ENCODE measurements around the gene RUSC2. TPM values are rescaled to one million over a fixed set of nuclear protein-coding genes. Genes with fewer than 3 reads are reported as not detected.

RUSC2 gene
- total and polyA plus RNA-seq, 2 donors (not counting 1 experiment from before 2014, with no cell fraction given), result 0.27 to 0.76 TPM

Other genes starting within 250 kb of the RUSC2 start
- 94.1 and 94.6 TPM in 2 replicates for gene TESK1, start 115.2 kb downstream of the RUSC2 start, total RNA-seq
- gene TESK1, start 115.2 kb downstream of the RUSC2 start, polyA plus RNA-seq, result 43.6 and 43.8 TPM in 2 replicates
- 94.6 and 110 TPM in 2 replicates for gene CD72, start 128.3 kb downstream of the RUSC2 start, total RNA-seq
- 436 and 651 TPM in 2 replicates for gene CD72, start 128.3 kb downstream of the RUSC2 start, polyA plus RNA-seq
- gene SIT1, start 160.8 kb downstream of the RUSC2 start, total RNA-seq, result 38.5 and 39.5 TPM in 2 replicates
- gene SIT1, start 160.8 kb downstream of the RUSC2 start, polyA plus RNA-seq, result 26.9 and 37.1 TPM in 2 replicates
- gene RMRP, start 167.9 kb downstream of the RUSC2 start, total RNA-seq, result 7,890 and 7,920 TPM in 2 replicates
- not detected in 2 replicates for gene RMRP, start 167.9 kb downstream of the RUSC2 start, polyA plus RNA-seq
- gene CCDC107, start 168.2 kb downstream of the RUSC2 start, total RNA-seq, result 33.8 and 41.6 TPM in 2 replicates
- 22.4 and 22.5 TPM in 2 replicates for gene CCDC107, start 168.2 kb downstream of the RUSC2 start, polyA plus RNA-seq
- 0.53 and 0.62 TPM in 2 replicates for gene ARHGEF39, start 175.1 kb downstream of the RUSC2 start, total RNA-seq
- 0.35 and 0.40 TPM in 2 replicates for gene ARHGEF39, start 175.1 kb downstream of the RUSC2 start, polyA plus RNA-seq
- not detected in 2 replicates for gene CA9, start 183.8 kb downstream of the RUSC2 start, total RNA-seq
- gene CA9, start 183.8 kb downstream of the RUSC2 start, polyA plus RNA-seq, result not detected in 2 replicates
- 6.0 and 6.3 TPM in 2 replicates for gene TPM2, start 199.8 kb downstream of the RUSC2 start, total RNA-seq
- gene TPM2, start 199.8 kb downstream of the RUSC2 start, polyA plus RNA-seq, result 2.4 and 9.8 TPM in 2 replicates
- gene TLN1, start 242.1 kb downstream of the RUSC2 start, total RNA-seq, result 272 and 280 TPM in 2 replicates
- 97.2 and 102 TPM in 2 replicates for gene TLN1, start 242.1 kb downstream of the RUSC2 start, polyA plus RNA-seq
- 18.1 and 20.7 TPM in 2 replicates for gene CREB3, start 242.6 kb downstream of the RUSC2 start, total RNA-seq
- 12.3 and 14.2 TPM in 2 replicates for gene CREB3, start 242.6 kb downstream of the RUSC2 start, polyA plus RNA-seq

All from B cell (primary cell).